MM.1S (cell line): ENCODE results near the gene PTBP2.

ENCODE experiments used
- DNase-seq: peaks from one replicate; pipeline ENCODE4 v3.0.0-alpha.2; 2015
- H2AFZ ChIP-seq: fragments of 300-600 bp; sonication (generic); 2 replicates; pipeline ENCODE4 v1.6.0; 2016; ENCODE audit warnings: antibody characterized with exemption, low read length
- H3F3A ChIP-seq: fragments of 300-600 bp; sonication (generic); 2 replicates; pipeline ENCODE4 v1.6.1; 2016; ENCODE audit warnings: mild to moderate bottlenecking, antibody characterized with exemption, low read length, moderate library complexity, mixed read lengths; ENCODE audit not compliant: insufficient read depth
- H3K27ac ChIP-seq: fragments of 300-600 bp; sonication (generic); 2 replicates; pipeline ENCODE4 v1.5.1; 2016; ENCODE audit warnings: mild to moderate bottlenecking, low read length
- H3K27me3 ChIP-seq: fragments of 300-600 bp; sonication (generic); replicated peaks from 2 replicates; pipeline ENCODE4 v1.6.0; 2016; ENCODE audit warnings: low read length; ENCODE audit not compliant: insufficient read depth
- H3K36me3 ChIP-seq: fragments of 300-600 bp; sonication (generic); replicated peaks from 2 replicates; pipeline ENCODE4 v1.6.1; 2016; ENCODE audit warnings: mild to moderate bottlenecking, low read length, mixed read lengths; ENCODE audit not compliant: insufficient read depth
- H3K4me1 ChIP-seq: fragments of 300-600 bp; sonication (generic); 2 replicates; pipeline ENCODE4 v1.6.1; 2016; ENCODE audit warnings: low read length, mixed read lengths
- H3K4me2 ChIP-seq: fragments of 300-600 bp; sonication (generic); 2 replicates; pipeline ENCODE4 v1.6.0; 2016; ENCODE audit warnings: low read depth, low read length
- H3K4me3 ChIP-seq: fragments of 300-600 bp; sonication (generic); 2 replicates; pipeline ENCODE4 v1.5.1; 2016; ENCODE audit warnings: low read length, mixed read lengths
- H3K79me2 ChIP-seq: fragments of 300-600 bp; sonication (generic); 2 replicates; pipeline ENCODE4 v1.6.1; 2016; ENCODE audit warnings: mixed run types, low read length, mixed read lengths
- H3K9ac ChIP-seq: fragments of 300-600 bp; sonication (generic); 2 replicates; pipeline ENCODE4 v1.6.1; 2016; ENCODE audit warnings: low read length, mixed read lengths
- H3K9me2 ChIP-seq: fragments of 300-600 bp; sonication (generic); replicated peaks from 2 replicates; pipeline ENCODE4 v1.6.1; 2016; ENCODE audit warnings: mild to moderate bottlenecking, low read length, mixed read lengths; ENCODE audit not compliant: insufficient read depth
- H3K9me3 ChIP-seq: fragments of 300-600 bp; sonication (generic); replicated peaks from 2 replicates; pipeline ENCODE4 v1.6.1; 2016; ENCODE audit warnings: mild to moderate bottlenecking, low read length, mixed read lengths; ENCODE audit not compliant: insufficient read depth
- H4K20me1 ChIP-seq: fragments of 300-600 bp; sonication (generic); 2 replicates; pipeline ENCODE4 v1.6.1; 2016; ENCODE audit warnings: mild to moderate bottlenecking, low read length, moderate library complexity, mixed read lengths; ENCODE audit not compliant: insufficient read depth
- EZH2 ChIP-seq: fragments of 300-600 bp; sonication (generic); optimal IDR thresholded peaks from 2 replicates; pipeline ENCODE3; 2017; ENCODE audit warnings: low read depth, mild to moderate bottlenecking, antibody characterized with exemption, low read length, mixed read lengths
- EZH2phosphoT487 ChIP-seq: fragments of 300-600 bp; sonication (generic); IDR thresholded peaks from 2 replicates; pipeline ENCODE4 v1.6.1; 2018; ENCODE audit warnings: antibody characterized with exemption, low read length
- TF ChIP-seq, protein P1 (sequence below): fragments of 300-600 bp; sonication (generic); IDR thresholded peaks from 2 replicates; pipeline ENCODE4 v1.5.1; 2016; ENCODE audit warnings: antibody characterized with exemption, low read length, mixed read lengths

PTBP2 gene

DNA sequence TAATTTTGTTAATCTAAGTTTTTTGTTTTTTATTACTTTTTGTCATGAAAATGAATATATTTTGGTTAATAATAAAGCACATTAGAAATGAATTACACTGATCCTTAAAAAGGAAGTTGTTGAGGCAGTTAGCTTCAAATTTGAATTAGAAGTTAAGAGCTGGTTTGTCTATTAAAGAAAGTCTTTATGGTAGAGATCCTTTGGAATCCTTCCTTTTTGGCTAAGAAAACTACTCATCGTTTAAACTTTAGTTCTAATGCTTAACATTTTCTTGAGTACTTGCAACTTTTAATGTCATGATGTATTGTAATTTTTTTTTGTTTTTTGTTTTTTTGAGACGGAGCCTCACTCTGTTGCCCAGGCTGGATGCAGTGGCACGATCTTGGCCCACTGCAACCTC is 2.4 kb downstream of the PTBP2 start:
- DNase-seq: no peak
- Histone ChIP-seq H3K4me2 (no peak overlapping the region), H3F3A (no peaks in the 10 kb centered on the region), H3K4me3 (no peak overlapping the region), H2AFZ (no peak overlapping the region), H3K9me2 (no peaks in the 10 kb centered on the region), H3K36me3 (no peaks in the 10 kb centered on the region), H3K9me3 (no peaks in the 10 kb centered on the region), H3K4me1 (no peaks in the 10 kb centered on the region), H3K27me3 (no peaks in the 10 kb centered on the region), H3K9ac (no peak overlapping the region), H4K20me1 (no peaks in the 10 kb centered on the region), H3K27ac (no peak overlapping the region), H3K79me2 (peaks cover 16% of the 10 kb centered on the region)
- TF ChIP-seq, protein P1, sequence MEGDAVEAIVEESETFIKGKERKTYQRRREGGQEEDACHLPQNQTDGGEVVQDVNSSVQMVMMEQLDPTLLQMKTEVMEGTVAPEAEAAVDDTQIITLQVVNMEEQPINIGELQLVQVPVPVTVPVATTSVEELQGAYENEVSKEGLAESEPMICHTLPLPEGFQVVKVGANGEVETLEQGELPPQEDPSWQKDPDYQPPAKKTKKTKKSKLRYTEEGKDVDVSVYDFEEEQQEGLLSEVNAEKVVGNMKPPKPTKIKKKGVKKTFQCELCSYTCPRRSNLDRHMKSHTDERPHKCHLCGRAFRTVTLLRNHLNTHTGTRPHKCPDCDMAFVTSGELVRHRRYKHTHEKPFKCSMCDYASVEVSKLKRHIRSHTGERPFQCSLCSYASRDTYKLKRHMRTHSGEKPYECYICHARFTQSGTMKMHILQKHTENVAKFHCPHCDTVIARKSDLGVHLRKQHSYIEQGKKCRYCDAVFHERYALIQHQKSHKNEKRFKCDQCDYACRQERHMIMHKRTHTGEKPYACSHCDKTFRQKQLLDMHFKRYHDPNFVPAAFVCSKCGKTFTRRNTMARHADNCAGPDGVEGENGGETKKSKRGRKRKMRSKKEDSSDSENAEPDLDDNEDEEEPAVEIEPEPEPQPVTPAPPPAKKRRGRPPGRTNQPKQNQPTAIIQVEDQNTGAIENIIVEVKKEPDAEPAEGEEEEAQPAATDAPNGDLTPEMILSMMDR: no peak
- TF ChIP-seq EZH2phosphoT487 (no peak), EZH2 (no peak)

DNA sequence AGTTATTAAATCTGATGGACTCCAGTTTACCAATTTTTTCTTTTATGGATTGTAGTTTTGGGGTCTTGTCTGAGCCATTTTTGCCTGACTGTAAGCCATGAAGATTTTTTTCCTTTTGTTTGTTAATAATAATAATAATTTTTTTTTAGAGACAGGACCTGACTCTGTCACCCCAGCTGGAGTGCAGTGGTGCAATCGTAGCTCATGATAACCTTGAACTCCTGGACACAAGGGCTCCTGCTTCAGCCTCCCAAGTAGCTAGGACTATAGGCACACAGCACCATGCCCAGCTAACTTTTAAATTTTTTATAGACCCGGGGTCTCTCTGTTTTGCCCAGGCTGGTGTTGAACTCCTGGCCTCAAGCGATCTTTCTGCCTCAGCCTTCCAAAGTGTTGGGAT is 6.3 kb downstream of the PTBP2 start:
- Histone ChIP-seq H3K4me3 (no peak overlapping the region), H4K20me1 (no peaks in the 10 kb centered on the region), H2AFZ (no peak overlapping the region), H3K36me3 (no peaks in the 10 kb centered on the region), H3K4me1 (no peaks in the 10 kb centered on the region), H3K9me3 (no peaks in the 10 kb centered on the region), H3K27me3 (no peaks in the 10 kb centered on the region), H3K79me2 (peaks cover 34% of the 10 kb centered on the region), H3K4me2 (no peak overlapping the region), H3K9ac (no peak overlapping the region), H3K9me2 (no peaks in the 10 kb centered on the region), H3K27ac (no peak overlapping the region), H3F3A (no peaks in the 10 kb centered on the region)
- no peak for DNase-seq
- TF ChIP-seq, protein P1: no peak
- TF ChIP-seq EZH2phosphoT487 (no peak), EZH2 (no peak)

DNA sequence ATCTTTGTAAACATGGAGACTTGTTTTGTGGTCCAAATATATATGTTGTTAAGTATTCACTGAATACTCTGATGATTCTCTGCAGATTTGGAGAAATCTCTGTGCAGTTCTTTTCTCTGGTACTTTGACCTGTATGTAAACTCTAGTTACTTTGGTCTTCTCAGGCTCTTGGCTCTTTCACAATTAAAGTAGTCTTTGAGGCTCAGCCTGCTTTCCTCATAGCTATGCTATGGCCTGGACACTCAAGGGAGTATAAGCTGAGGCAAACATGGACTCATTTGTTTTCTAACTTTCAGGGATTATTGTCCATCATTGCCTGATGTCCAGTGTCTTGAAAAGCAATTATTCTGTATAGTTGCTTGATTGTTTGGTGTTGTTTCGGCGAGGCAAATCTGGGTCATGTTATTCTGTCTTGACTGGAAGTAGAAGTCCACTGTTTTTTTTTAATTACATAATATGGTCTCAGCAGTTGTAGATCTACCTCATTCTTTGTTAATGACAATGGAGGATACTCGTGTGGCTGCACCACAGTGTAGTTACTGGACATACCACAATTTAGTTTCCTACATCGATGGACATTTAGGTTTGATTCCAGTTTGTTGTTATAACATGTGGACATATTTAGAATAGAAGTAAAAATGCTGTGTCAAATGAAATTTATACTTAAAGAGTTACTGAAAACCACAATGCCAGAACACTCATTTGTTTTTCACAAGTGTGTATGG is 9.2 kb downstream of the PTBP2 start:
- no peak overlapping the region for H3K9ac ChIP-seq
- TF ChIP-seq, protein P1: no peak
- TF ChIP-seq EZH2phosphoT487: no peak
- no peak for TF ChIP-seq EZH2
- DNase-seq: no peak
- H3K27me3 ChIP-seq: no peaks in the 10 kb centered on the region
- no peak overlapping the region for H3K4me2 ChIP-seq
- no peaks in the 10 kb centered on the region for H3K9me2 ChIP-seq
- H3K27ac ChIP-seq: no peak overlapping the region
- H3K9me3 ChIP-seq: no peaks in the 10 kb centered on the region
- no peaks in the 10 kb centered on the region for H3K4me1 ChIP-seq
- H3K36me3 ChIP-seq: no peaks in the 10 kb centered on the region
- no peak overlapping the region for H3K4me3 ChIP-seq
- no peaks in the 10 kb centered on the region for H3F3A ChIP-seq
- peaks cover 34% of the 10 kb centered on the region for H3K79me2 ChIP-seq
- H4K20me1 ChIP-seq: no peaks in the 10 kb centered on the region
- H2AFZ ChIP-seq: no peak overlapping the region
